Transverse colon (tissue), 4 donors: ENCODE measurements around the gene RMND5A. TPM values are rescaled to one million over a fixed set of nuclear protein-coding genes. Genes with fewer than 3 reads are reported as not detected.
"Not testable (repeated sequence)": the region's sequence is repeated elsewhere in the genome, so short reads cannot be mapped to it uniquely, and the experiment has no call there.

ENCODE experiments used
- DNase-seq: peaks from one replicate; pipeline ENCODE4 v3.0.0-alpha.2; 2019
- H3K27ac ChIP-seq, 4 donors: fragments of 200-600 bp; sonication (generic); 2 replicates each; pipeline ENCODE4 v1.5.1; 2016 to 2018; ENCODE audit warnings: inconsistent platforms in 4 of 4
- H3K27me3 ChIP-seq: fragments of 200-600 bp; sonication (generic); 2 replicates; pipeline ENCODE4 v1.5.1; 2017; ENCODE audit warnings: inconsistent platforms
- H3K36me3 ChIP-seq, 4 donors: fragments of 200-600 bp; sonication (generic); 2 replicates each; pipeline ENCODE4 v1.5.1; 2017 to 2019; ENCODE audit warnings: inconsistent platforms in 4 of 4
- H3K4me1 ChIP-seq, 4 donors: fragments of 200-600 bp; sonication (generic); 2 replicates each; pipeline ENCODE4 v1.5.1; 2017 to 2020; ENCODE audit warnings: inconsistent platforms in 4 of 4
- H3K4me3 ChIP-seq, 4 donors: fragments of 200-600 bp; sonication (generic); 1 replicate in 1 of 4; 2 replicates in 3 of 4; pipeline versions ENCODE4 v1.5.1 to v1.6.1; 2017 to 2019; ENCODE audit warnings: inconsistent platforms in 4 of 4
- H3K9me3 ChIP-seq, 2 donors: fragments of 200-600 bp; sonication (generic); 2 replicates each; pipeline ENCODE4 v1.5.1; 2017 to 2019; ENCODE audit warnings: inconsistent platforms in 2 of 2
- EP300 ChIP-seq: sonication (generic); formaldehyde crosslinking; IDR thresholded peaks from one replicate; pipeline ENCODE4 v1.6.1; 2017; ENCODE audit warnings: antibody characterized with exemption, low read depth
- POLR2A ChIP-seq: fragments of 450-650 bp; IDR thresholded peaks from one replicate; pipeline ENCODE4 v1.6.1; 2016; ENCODE audit warnings: antibody characterized with exemption, mild to moderate bottlenecking, moderate library complexity
- POLR2AphosphoS5 ChIP-seq, 3 donors: sonication (generic); formaldehyde crosslinking; IDR thresholded peaks; one replicate each; pipeline ENCODE4 v1.6.1; 2016; ENCODE audit warnings: antibody characterized with exemption in 3 of 3
- WGBS, 2 donors: methylation state at CpG; one replicate each; pipeline ENCODE4 v1.1.5; 2018; ENCODE audit warnings: low coverage in 1 of 2; 5-methylcytosine and 5-hydroxymethylcytosine counted together
- in situ Hi-C, 4 donors: fragments of 200-750 bp; cut with MboI; loops; one replicate each; pipeline versions ENCODE4 v1.15.0 to v1.15.1; 2017; ENCODE audit warnings: low sequenced_read_pairs in 3 of 4, low pct_ligation_motif_present in 1 of 4, low pct_unique_long_range_greater_than_20kb in 1 of 4
- intact Hi-C: fragments of 100-400 bp; cut with DNase I; formaldehyde crosslinking; loops from one replicate; pipeline ENCODE4 v1.15.1; 2023; ENCODE audit warnings: low total_unique reads
- total RNA-seq, 4 donors: library from RNA; depleted of rRNA; stranded (reverse); fragments of >200 nt; gene quantifications; one replicate each; pipeline ENCODE4 v1.1.0, GENCODE V29; 2016
- TF ChIP-seq, protein P1 (sequence below), 5 experiments: fragments of 200-600 bp in 3 of 5; fragments of 450-650 bp in 2 of 5; sonication (generic) in 3 of 5; IDR thresholded peaks; 1 replicate in 2 of 5; 2 replicates in 3 of 5; pipeline ENCODE4 v1.5.1; 2016 to 2017; ENCODE audit warnings: antibody characterized with exemption in 5 of 5, inconsistent platforms in 3 of 5, mild to moderate bottlenecking in 2 of 5, moderate library complexity in 1 of 5

RMND5A gene
- total RNA-seq, 4 donors from 2014 or later = 58.1 to 94.8 (median 72.4) TPM

GRCh38 chr2:86732837-86733236 lies 12.7 kb downstream of the RMND5A start:
- H3K36me3 ChIP-seq, H3K27ac ChIP-seq, H3K27me3 ChIP-seq, H3K4me3 ChIP-seq, in situ Hi-C loops, intact Hi-C loops, DNase-seq, H3K4me1 ChIP-seq, H3K9me3 ChIP-seq: not testable (repeated sequence)

- H3K4me1 ChIP-seq, H3K27me3 ChIP-seq, DNase-seq, H3K9me3 ChIP-seq, intact Hi-C loops, H3K4me3 ChIP-seq, H3K27ac ChIP-seq, in situ Hi-C loops, H3K36me3 ChIP-seq: not testable (repeated sequence)
- 89% methylated on average over 2 of the region's 4 CpGs; no CpG with 5 or more reads in 1 of the 2 donors for WGBS, 2 donors
Measured at GRCh38 chr2:86733528-86733927, 13.4 kb downstream of the RMND5A start.

- H3K9me3 ChIP-seq, H3K36me3 ChIP-seq, H3K4me3 ChIP-seq, DNase-seq, in situ Hi-C loops, H3K27ac ChIP-seq, intact Hi-C loops, H3K4me1 ChIP-seq, H3K27me3 ChIP-seq: not testable (repeated sequence)
- WGBS, 2 donors = no CpG with 5 or more reads among the region's 1 CpG
Measured at GRCh38 chr2:86734896-86735295, 14.8 kb downstream of the RMND5A start.

- DNase-seq, H3K27ac ChIP-seq, intact Hi-C loops, H3K4me3 ChIP-seq, H3K36me3 ChIP-seq, in situ Hi-C loops, H3K27me3 ChIP-seq, H3K9me3 ChIP-seq: not testable (repeated sequence)
- H3K4me1 ChIP-seq = peaks cover 0 to 10% (median 1%) of the 10 kb centered on the region in 4 donors
Measured at GRCh38 chr2:86739485-86739884, 19.4 kb downstream of the RMND5A start.

GRCh38 chr2:86739889-86740288 lies 19.8 kb downstream of the RMND5A start:
- H3K4me3 ChIP-seq, H3K27ac ChIP-seq, H3K36me3 ChIP-seq, H3K9me3 ChIP-seq, H3K27me3 ChIP-seq, in situ Hi-C loops, intact Hi-C loops, DNase-seq: not testable (repeated sequence)
- WGBS, 2 donors = no CpG with 5 or more reads among the region's 11 CpGs
- H3K4me1 ChIP-seq = peaks cover 0 to 14% (median 3%) of the 10 kb centered on the region in 4 donors

DNA sequence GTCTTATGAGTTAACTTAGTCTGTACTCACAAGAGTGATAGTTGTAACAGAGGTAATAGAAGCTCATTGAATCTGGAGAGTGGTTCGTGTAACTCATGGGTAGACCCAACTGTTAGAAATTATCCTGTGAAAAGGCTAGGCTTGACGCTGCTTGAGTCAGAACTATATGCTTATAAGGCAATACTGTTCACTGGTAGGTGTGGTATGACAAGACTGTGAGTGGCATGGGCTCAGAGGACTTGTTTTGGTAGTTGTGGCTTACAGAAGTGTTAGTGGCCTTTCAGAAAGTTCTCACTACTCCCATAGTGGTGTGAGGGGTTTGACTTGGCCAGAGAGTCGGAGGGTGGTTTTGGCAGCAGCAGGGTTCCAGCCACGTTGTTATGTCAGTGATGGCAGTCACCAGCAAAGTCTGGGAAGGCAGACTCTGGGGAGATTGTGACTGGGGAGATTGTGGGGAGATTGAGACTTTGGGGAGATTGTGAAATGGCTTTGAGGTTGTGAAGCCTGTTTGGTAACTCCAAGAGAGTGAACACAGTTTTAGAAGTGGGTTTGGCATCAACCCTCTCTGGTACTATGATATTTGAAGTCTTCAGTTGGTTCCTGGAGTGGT lies 21.9 kb downstream of the RMND5A start:
- no CpG with 5 or more reads among the region's 4 CpGs for WGBS, 2 donors
- peaks cover 6 to 35% (median 12%) of the 10 kb centered on the region in 4 donors for H3K4me1 ChIP-seq
- H3K36me3 ChIP-seq, H3K4me3 ChIP-seq, H3K27ac ChIP-seq, H3K27me3 ChIP-seq, in situ Hi-C loops, DNase-seq, intact Hi-C loops, H3K9me3 ChIP-seq: not testable (repeated sequence)

DNA sequence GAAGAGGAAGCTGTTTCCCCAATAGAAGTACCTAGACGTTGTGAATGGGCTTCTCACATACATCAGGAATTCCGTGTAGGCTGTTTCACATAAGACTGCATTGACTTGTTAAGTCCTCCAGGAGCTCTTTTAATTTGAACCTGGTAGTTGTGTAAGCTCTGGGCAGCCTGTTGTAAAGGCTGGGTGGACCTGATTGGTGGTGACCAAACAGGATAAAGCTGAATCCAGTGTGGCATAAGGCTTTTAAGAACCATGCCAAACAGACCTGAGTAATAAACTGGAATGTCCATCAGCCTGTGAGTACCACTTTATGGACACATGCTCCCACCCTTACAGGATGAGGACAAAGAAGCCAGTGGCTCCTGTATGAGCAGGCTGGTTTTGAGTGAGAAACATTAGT lies 24.1 kb downstream of the RMND5A start:
- no peak for DNase-seq
- Histone ChIP-seq H3K4me1 (peaks cover 6 to 52% (median 22%) of the 10 kb centered on the region in 4 donors), H3K9me3 (no peaks in the 10 kb centered on the region), H3K36me3 (no peaks in the 10 kb centered on the region), H3K27ac (no peak overlapping the region), H3K4me3 (no peak overlapping the region), H3K27me3 (no peaks in the 10 kb centered on the region)
- in situ Hi-C loops (no loop called here), intact Hi-C loops (no loop called here)
- no peak for TF ChIP-seq POLR2A
- TF ChIP-seq POLR2AphosphoS5 (IDR thresholded peaks at IDR 0.05) = no peak
- TF ChIP-seq, protein P1, sequence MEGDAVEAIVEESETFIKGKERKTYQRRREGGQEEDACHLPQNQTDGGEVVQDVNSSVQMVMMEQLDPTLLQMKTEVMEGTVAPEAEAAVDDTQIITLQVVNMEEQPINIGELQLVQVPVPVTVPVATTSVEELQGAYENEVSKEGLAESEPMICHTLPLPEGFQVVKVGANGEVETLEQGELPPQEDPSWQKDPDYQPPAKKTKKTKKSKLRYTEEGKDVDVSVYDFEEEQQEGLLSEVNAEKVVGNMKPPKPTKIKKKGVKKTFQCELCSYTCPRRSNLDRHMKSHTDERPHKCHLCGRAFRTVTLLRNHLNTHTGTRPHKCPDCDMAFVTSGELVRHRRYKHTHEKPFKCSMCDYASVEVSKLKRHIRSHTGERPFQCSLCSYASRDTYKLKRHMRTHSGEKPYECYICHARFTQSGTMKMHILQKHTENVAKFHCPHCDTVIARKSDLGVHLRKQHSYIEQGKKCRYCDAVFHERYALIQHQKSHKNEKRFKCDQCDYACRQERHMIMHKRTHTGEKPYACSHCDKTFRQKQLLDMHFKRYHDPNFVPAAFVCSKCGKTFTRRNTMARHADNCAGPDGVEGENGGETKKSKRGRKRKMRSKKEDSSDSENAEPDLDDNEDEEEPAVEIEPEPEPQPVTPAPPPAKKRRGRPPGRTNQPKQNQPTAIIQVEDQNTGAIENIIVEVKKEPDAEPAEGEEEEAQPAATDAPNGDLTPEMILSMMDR (IDR thresholded peaks at IDR 0.05) = no peak
- TF ChIP-seq EP300 = no peak
- 70% methylated on average over 2 of the region's 2 CpGs; no CpG with 5 or more reads in 1 of the 2 donors for WGBS, 2 donors
